CD4-positive, CD25-positive, alpha-beta regulatory T cell (primary cell): ENCODE measurements around the gene CCDC187. TPM values are rescaled to one million over a fixed set of nuclear protein-coding genes. Genes with fewer than 3 reads are reported as not detected.

Source experiments
- polyA plus RNA-seq, 4 donors: library from polyadenylated mRNA; unstranded; fragments of 300-500 nt; fragmentation: Illumina TruSeq; gene quantifications; one replicate each; pipeline ENCODE4 v1.2.3, GENCODE V29; 2021
- total RNA-seq: library from RNA; stranded (reverse); gene quantifications from one replicate; pipeline ENCODE4 v1.2.3, GENCODE V29; 2022

Gene CCDC187
- total and polyA plus RNA-seq, 5 donors from 2014 or later: not detected

Other genes starting within 250 kb of the CCDC187 start
- gene NACC2, start 208.8 kb downstream of the CCDC187 start, total RNA-seq: 4.8 TPM
- gene NACC2, start 208.8 kb downstream of the CCDC187 start, polyA plus RNA-seq: 1 to 10 TPM in 2 of 4 donors, under 1 TPM in 2; 0.76 to 1.9 (median 0.92) TPM
- gene TMEM250, start 185.2 kb downstream of the CCDC187 start, total RNA-seq: 21.5 TPM
- 10 to 100 TPM; 44.7 to 55.6 (median 45.7) TPM for gene TMEM250, start 185.2 kb downstream of the CCDC187 start, polyA plus RNA-seq
- gene LHX3, start 99.0 kb downstream of the CCDC187 start, total RNA-seq: not detected
- not detected for gene LHX3, start 99.0 kb downstream of the CCDC187 start, polyA plus RNA-seq
- gene QSOX2, start 58.3 kb downstream of the CCDC187 start, total RNA-seq: 16.6 TPM
- gene QSOX2, start 58.3 kb downstream of the CCDC187 start, polyA plus RNA-seq: under 1 TPM; 0.33 to 0.63 (median 0.41) TPM
- 12.3 TPM for gene GPSM1, start 23.4 kb upstream of the CCDC187 start, total RNA-seq
- 1 to 10 TPM in 3 of 4 donors, under 1 TPM in 1; 0.59 to 1.9 (median 1.2) TPM for gene GPSM1, start 23.4 kb upstream of the CCDC187 start, polyA plus RNA-seq
- gene DNLZ, start 59.6 kb upstream of the CCDC187 start, total RNA-seq: 25.5 TPM
- 10 to 100 TPM; 51.1 to 67.9 (median 61.5) TPM for gene DNLZ, start 59.6 kb upstream of the CCDC187 start, polyA plus RNA-seq
- 0.35 TPM for gene CARD9, start 69.6 kb upstream of the CCDC187 start, total RNA-seq
- under 1 TPM; 0.23 to 0.82 (median 0.33) TPM for gene CARD9, start 69.6 kb upstream of the CCDC187 start, polyA plus RNA-seq
- gene SNAPC4, start 96.1 kb upstream of the CCDC187 start, total RNA-seq: 13.3 TPM
- gene SNAPC4, start 96.1 kb upstream of the CCDC187 start, polyA plus RNA-seq: 1 to 10 TPM in 2 of 4 donors, under 1 TPM in 2; 0.40 to 1.2 (median 0.96) TPM
- 63.2 TPM for gene ENTR1, start 106.5 kb upstream of the CCDC187 start, total RNA-seq
- gene ENTR1, start 106.5 kb upstream of the CCDC187 start, polyA plus RNA-seq: 1 to 10 TPM; 7.8 to 9.9 (median 9.2) TPM
- 86.2 TPM for gene PMPCA, start 106.6 kb upstream of the CCDC187 start, total RNA-seq
- gene PMPCA, start 106.6 kb upstream of the CCDC187 start, polyA plus RNA-seq: 10 to 100 TPM; 36.5 to 46.5 (median 39.2) TPM
- 30.3 TPM for gene INPP5E, start 135.8 kb upstream of the CCDC187 start, total RNA-seq
- gene INPP5E, start 135.8 kb upstream of the CCDC187 start, polyA plus RNA-seq: 1 to 10 TPM; 1.9 to 4.4 (median 2.3) TPM
- 74.4 TPM for gene SEC16A, start 178.9 kb upstream of the CCDC187 start, total RNA-seq
- 10 to 100 TPM; 17.7 to 22.7 (median 21.1) TPM for gene SEC16A, start 178.9 kb upstream of the CCDC187 start, polyA plus RNA-seq
- 52.3 TPM for gene NOTCH1, start 242.0 kb upstream of the CCDC187 start, total RNA-seq
- gene NOTCH1, start 242.0 kb upstream of the CCDC187 start, polyA plus RNA-seq: 1 to 10 TPM; 1.2 to 1.7 (median 1.5) TPM